ENCODE measurements around the gene MSL3B.

Gene MSL3B

DNA sequence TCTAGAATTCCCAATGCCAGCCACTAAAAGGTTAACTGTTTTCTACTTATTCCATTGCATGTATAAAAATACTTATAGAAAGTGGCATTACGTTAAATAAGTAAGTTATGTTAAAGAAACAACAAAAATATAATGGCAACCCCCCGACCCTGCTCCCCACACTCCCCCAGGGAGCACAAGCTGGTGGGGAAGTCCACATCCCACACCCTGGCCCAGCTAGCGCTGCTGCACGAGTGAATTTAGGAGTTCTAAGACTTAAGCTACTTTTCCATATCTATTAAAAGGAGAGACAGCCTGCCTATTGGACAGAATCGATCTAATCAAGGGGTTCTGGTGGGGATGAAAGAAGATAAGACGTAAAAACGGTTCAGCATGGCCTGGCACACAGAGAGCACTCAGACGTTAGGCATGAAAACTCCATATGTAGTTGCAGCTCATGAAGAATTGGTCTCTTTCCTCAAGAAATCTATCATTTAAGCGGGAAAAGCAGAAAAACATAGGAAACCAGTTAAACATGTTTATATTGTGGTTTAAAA is 30.4 kb downstream of the MSL3B start:
- ATAC-seq, result no peak
- TF ChIP-seq TCF4 (CRISPR knock-in tag; IDR thresholded peaks at IDR 0.05; ENCODE audit: borderline replicate concordance) (peak; percentile 49; the same call in 1 of the 2 replicates), ZFP3 (CRISPR knock-in tag; IDR thresholded peaks at IDR 0.05) (no peak), ISL1 (CRISPR knock-in tag; IDR thresholded peaks at IDR 0.05) (no peak), ZNF565 (CRISPR knock-in tag; conservative IDR thresholded peaks at IDR 0.05; ENCODE audit: low read depth) (no peak), CREB5 (CRISPR knock-in tag; IDR thresholded peaks at IDR 0.05; ENCODE audit: low read depth) (no peak), ARNTL (CRISPR knock-in tag; IDR thresholded peaks at IDR 0.05; ENCODE audit: borderline replicate concordance, low read depth) (no peak)

DNA sequence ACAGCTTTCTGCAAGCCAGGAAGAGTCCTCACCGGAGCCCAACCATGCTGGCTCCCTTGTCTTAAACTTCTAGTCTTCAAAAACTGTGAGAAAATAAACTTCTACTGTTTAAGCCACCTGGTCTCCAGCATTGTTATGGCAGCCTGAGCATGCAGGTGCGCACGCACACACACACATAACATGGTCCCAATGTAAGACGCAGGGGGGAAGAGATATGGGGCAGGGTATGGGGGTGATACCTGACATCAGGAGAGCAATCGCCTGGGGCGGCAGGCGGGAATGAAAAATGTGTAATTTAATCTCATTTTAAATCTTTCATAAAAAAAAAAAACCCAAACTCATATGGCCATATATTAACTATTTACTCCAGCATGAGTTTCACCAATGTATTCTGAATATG is 31.8 kb downstream of the MSL3B start:
- TF ChIP-seq, protein P1, sequence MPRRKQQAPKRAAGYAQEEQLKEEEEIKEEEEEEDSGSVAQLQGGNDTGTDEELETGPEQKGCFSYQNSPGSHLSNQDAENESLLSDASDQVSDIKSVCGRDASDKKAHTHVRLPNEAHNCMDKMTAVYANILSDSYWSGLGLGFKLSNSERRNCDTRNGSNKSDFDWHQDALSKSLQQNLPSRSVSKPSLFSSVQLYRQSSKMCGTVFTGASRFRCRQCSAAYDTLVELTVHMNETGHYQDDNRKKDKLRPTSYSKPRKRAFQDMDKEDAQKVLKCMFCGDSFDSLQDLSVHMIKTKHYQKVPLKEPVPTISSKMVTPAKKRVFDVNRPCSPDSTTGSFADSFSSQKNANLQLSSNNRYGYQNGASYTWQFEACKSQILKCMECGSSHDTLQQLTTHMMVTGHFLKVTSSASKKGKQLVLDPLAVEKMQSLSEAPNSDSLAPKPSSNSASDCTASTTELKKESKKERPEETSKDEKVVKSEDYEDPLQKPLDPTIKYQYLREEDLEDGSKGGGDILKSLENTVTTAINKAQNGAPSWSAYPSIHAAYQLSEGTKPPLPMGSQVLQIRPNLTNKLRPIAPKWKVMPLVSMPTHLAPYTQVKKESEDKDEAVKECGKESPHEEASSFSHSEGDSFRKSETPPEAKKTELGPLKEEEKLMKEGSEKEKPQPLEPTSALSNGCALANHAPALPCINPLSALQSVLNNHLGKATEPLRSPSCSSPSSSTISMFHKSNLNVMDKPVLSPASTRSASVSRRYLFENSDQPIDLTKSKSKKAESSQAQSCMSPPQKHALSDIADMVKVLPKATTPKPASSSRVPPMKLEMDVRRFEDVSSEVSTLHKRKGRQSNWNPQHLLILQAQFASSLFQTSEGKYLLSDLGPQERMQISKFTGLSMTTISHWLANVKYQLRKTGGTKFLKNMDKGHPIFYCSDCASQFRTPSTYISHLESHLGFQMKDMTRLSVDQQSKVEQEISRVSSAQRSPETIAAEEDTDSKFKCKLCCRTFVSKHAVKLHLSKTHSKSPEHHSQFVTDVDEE (CRISPR knock-in tag; IDR thresholded peaks at IDR 0.05), result no peak
- TF ChIP-seq CSDC2 (CRISPR knock-in tag; IDR thresholded peaks at IDR 0.05) (no peak), TOX (CRISPR knock-in tag; IDR thresholded peaks at IDR 0.05; ENCODE audit: borderline replicate concordance) (no peak), ISL1 (CRISPR knock-in tag; IDR thresholded peaks at IDR 0.05) (no peak), ZC3H10 (CRISPR knock-in tag; IDR thresholded peaks at IDR 0.05) (no peak), ESRRG (CRISPR knock-in tag; IDR thresholded peaks at IDR 0.05) (no peak)
- no peak for ATAC-seq

GRCh38 chr2:233835230-233836186 is 32.7 kb downstream of the MSL3B start:
- TF ChIP-seq SNAI2 (CRISPR knock-in tag; IDR thresholded peaks at IDR 0.05) (no peak), TCF4 (CRISPR knock-in tag; IDR thresholded peaks at IDR 0.05; ENCODE audit: borderline replicate concordance) (no peak), CSDC2 (CRISPR knock-in tag; IDR thresholded peaks at IDR 0.05) (no peak), ARNTL (CRISPR knock-in tag; IDR thresholded peaks at IDR 0.05; ENCODE audit: borderline replicate concordance, low read depth) (no peak), GLIS3 (CRISPR knock-in tag; IDR thresholded peaks at IDR 0.05) (no peak), ZNF565 (CRISPR knock-in tag; conservative IDR thresholded peaks at IDR 0.05; ENCODE audit: low read depth) (no peak), ZNF8 (CRISPR knock-in tag; IDR thresholded peaks at IDR 0.05) (no peak)
- TF ChIP-seq, protein P1 (CRISPR knock-in tag; IDR thresholded peaks at IDR 0.05), result no peak
- ATAC-seq, result no peak

DNA sequence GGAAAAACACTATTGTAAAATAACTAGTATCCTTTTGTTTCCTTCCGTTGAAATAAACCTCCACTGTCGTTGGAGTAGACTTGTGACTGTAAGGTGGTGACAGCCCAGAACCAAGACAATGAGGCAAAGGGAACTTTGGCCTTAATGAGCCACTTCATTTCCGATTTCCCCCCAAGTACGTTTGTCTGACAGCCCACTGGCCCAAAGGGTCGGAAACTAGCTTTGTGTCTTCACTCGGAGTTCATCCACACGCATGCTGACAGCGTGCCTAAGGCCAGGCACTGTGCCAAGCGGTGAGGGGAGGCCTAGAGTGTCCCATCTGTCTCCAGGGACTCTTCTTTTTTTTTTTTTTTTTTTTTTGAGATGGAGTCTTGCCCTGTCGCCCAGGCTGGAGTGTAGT is 34.8 kb downstream of the MSL3B start:
- TF ChIP-seq RARB (CRISPR knock-in tag; IDR thresholded peaks at IDR 0.05) (no peak), TOX (CRISPR knock-in tag; IDR thresholded peaks at IDR 0.05; ENCODE audit: borderline replicate concordance) (no peak), CSRNP3 (CRISPR knock-in tag; IDR thresholded peaks at IDR 0.05) (no peak), CREB5 (CRISPR knock-in tag; IDR thresholded peaks at IDR 0.05; ENCODE audit: low read depth) (no peak), GLIS3 (CRISPR knock-in tag; IDR thresholded peaks at IDR 0.05) (no peak), ZFP30 (CRISPR knock-in tag; IDR thresholded peaks at IDR 0.05) (no peak), ESRRG (CRISPR knock-in tag; IDR thresholded peaks at IDR 0.05) (no peak), OSR1 (CRISPR knock-in tag; IDR thresholded peaks at IDR 0.05) (no peak), ISL1 (CRISPR knock-in tag; IDR thresholded peaks at IDR 0.05) (no peak), ZC3H10 (CRISPR knock-in tag; IDR thresholded peaks at IDR 0.05) (no peak), SNAI2 (CRISPR knock-in tag; IDR thresholded peaks at IDR 0.05) (no peak), BACH2 (CRISPR knock-in tag; IDR thresholded peaks at IDR 0.05; ENCODE audit: borderline replicate concordance) (no peak), CSDC2 (CRISPR knock-in tag; IDR thresholded peaks at IDR 0.05) (no peak), ARNTL (CRISPR knock-in tag; IDR thresholded peaks at IDR 0.05; ENCODE audit: borderline replicate concordance, low read depth) (no peak), PPARA (CRISPR knock-in tag; IDR thresholded peaks at IDR 0.05; ENCODE audit: borderline replicate concordance) (no peak), ZFP3 (CRISPR knock-in tag; IDR thresholded peaks at IDR 0.05) (no peak), ZNF8 (CRISPR knock-in tag; IDR thresholded peaks at IDR 0.05) (no peak), TCF4 (CRISPR knock-in tag; IDR thresholded peaks at IDR 0.05; ENCODE audit: borderline replicate concordance) (no peak)
- TF ChIP-seq, protein P2, sequence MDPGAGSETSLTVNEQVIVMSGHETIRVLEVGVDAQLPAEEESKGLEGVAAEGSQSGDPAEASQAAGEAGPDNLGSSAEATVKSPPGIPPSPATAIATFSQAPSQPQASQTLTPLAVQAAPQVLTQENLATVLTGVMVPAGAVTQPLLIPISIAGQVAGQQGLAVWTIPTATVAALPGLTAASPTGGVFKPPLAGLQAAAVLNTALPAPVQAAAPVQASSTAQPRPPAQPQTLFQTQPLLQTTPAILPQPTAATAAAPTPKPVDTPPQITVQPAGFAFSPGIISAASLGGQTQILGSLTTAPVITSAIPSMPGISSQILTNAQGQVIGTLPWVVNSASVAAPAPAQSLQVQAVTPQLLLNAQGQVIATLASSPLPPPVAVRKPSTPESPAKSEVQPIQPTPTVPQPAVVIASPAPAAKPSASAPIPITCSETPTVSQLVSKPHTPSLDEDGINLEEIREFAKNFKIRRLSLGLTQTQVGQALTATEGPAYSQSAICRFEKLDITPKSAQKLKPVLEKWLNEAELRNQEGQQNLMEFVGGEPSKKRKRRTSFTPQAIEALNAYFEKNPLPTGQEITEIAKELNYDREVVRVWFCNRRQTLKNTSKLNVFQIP (CRISPR knock-in tag; IDR thresholded peaks at IDR 0.05; ENCODE audit: borderline replicate concordance, low read depth), result no peak

More for the DNA sequence above, 34.8 kb downstream of the MSL3B start:
- no peak for ATAC-seq

Measured in SK-N-SH treated with all-trans-retinoic acid at 6 μM for 48 hours (cell line).